HG03378 (cell line): ENCODE measurements around the gene ZFAND2B.
"Not testable (repeated sequence)": the region's sequence is repeated elsewhere in the genome, so short reads cannot be mapped to it uniquely, and the experiment has no call there.

Source experiments
- ATAC-seq: cut with Tn5 transposase; IDR thresholded peaks from one replicate; pipeline ENCODE4 v1.9.1; 2021; ENCODE audit warnings: mild to moderate bottlenecking, moderate library complexity; ENCODE audit not compliant: unreplicated experiment

ZFAND2B gene

GRCh38 chr2:219250049-219250781 lies 43.6 kb downstream of the ZFAND2B start:
- no peak for ATAC-seq

- ATAC-seq = no peak
Observed at GRCh38 chr2:219251656-219252055, 45.1 kb downstream of the ZFAND2B start.

- ATAC-seq = no peak
Observed at GRCh38 chr2:219252084-219252483, 45.5 kb downstream of the ZFAND2B start.

GRCh38 chr2:219252570-219252899 lies 46.0 kb downstream of the ZFAND2B start:
- no peak for ATAC-seq

- ATAC-seq = no peak
Observed at GRCh38 chr2:219252900-219253752, 46.5 kb downstream of the ZFAND2B start, which contains the start of gene TUBA4B. TSS of gene TUBA4B (plus strand) at chr2:219253243. CDS start at chr2:219253408, 165 bp downstream.

- peak; percentile 32 for ATAC-seq
Observed at GRCh38 chr2:219253753-219254589, 47.4 kb downstream of the ZFAND2B start, which contains the start of gene TUBA4A. TSS of gene TUBA4A (minus strand) at chr2:219253918. CDS start at chr2:219253858, 60 bp downstream.

GRCh38 chr2:219254590-219255201 lies 48.1 kb downstream of the ZFAND2B start:
- peak; percentile 35 for ATAC-seq

GRCh38 chr2:219258942-219259341 lies 52.4 kb downstream of the ZFAND2B start:
- not testable (repeated sequence) for ATAC-seq
